Measurements from ENCODE around the gene GPRIN3.

DNA sequence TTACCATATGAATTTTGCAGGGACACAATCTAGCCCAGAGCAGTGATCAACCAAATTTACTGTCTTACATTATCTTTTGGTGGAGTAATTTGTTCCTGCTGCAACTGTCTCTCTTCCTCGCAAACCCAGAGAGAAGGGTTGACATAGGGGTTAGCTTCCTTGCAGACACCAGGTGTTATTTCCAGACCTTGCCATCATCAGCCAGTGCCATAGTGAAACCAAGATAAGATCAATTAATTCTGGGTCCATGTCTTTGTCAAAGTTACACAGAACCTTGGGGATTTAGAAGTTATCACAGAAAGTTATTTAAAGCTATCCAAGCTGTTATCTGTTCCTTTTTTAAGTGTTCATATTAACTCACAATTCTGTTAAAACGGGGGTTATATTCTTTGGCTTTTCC is 23.6 kb upstream of the GPRIN3 start:
- TF ChIP-seq EZH2 (IDR thresholded peaks at IDR 0.05) (no peak), POLR2AphosphoS5 (IDR thresholded peaks at IDR 0.05; ENCODE audit: borderline replicate concordance, low read depth, low read length) (no peak), FOXP2 (optimal IDR thresholded peaks at IDR 0.05; ENCODE audit: control extremely low read depth, extremely low read length, insufficient read depth) (no peak)

Measured in SK-N-MC (cell line).